SK-N-SH treated with all-trans-retinoic acid at 6 μM for 48 hours (cell line): ENCODE measurements around the gene ZNF148.

Experiments
- ATAC-seq: fragments of 200-7000 bp; cut with Tn5 transposase; 3 replicates; pipeline ENCODE4 v1.9.1; 2020; ENCODE audit warnings: mild to moderate bottlenecking, moderate library complexity
- CSDC2 ChIP-seq: fragments of 250-450 bp; sonication (Bioruptor Pico); IDR thresholded peaks from 2 replicates; pipeline ENCODE4 v1.5.0; 2020; ENCODE audit warnings: mild to moderate bottlenecking, moderate library complexity
- ESRRG ChIP-seq: fragments of 250-450 bp; sonication (Bioruptor Pico); IDR thresholded peaks from 2 replicates; pipeline ENCODE4 v1.6.1; 2021; ENCODE audit warnings: mild to moderate bottlenecking
- GLIS3 ChIP-seq: fragments of 250-450 bp; sonication (Bioruptor Pico); IDR thresholded peaks from 2 replicates; pipeline ENCODE4 v1.5.0; 2020; ENCODE audit warnings: mild to moderate bottlenecking, moderate library complexity
- ISL1 ChIP-seq: fragments of 250-450 bp; sonication (Bioruptor Pico); IDR thresholded peaks from 2 replicates; pipeline ENCODE4 v2.1.2; 2022; ENCODE audit warnings: mild to moderate bottlenecking, moderate library complexity
- OSR1 ChIP-seq: fragments of 250-450 bp; sonication (Bioruptor Pico); IDR thresholded peaks from 2 replicates; pipeline ENCODE4 v1.8.0; 2022; ENCODE audit warnings: moderate library complexity, mild to moderate bottlenecking, inconsistent platforms
- PPARA ChIP-seq: fragments of 250-450 bp; sonication (Bioruptor Pico); IDR thresholded peaks from 2 replicates; pipeline ENCODE4 v1.5.0; 2020; ENCODE audit warnings: mild to moderate bottlenecking, borderline replicate concordance
- RARB ChIP-seq: fragments of 250-450 bp; sonication (Bioruptor Pico); IDR thresholded peaks from 2 replicates; pipeline ENCODE4 v1.8.0; 2021; ENCODE audit warnings: mild to moderate bottlenecking, moderate library complexity
- SNAI2 ChIP-seq: fragments of 250-450 bp; sonication (Bioruptor Pico); IDR thresholded peaks from 2 replicates; pipeline ENCODE4 v1.5.0; 2020; ENCODE audit warnings: mild to moderate bottlenecking, moderate library complexity
- TCF4 ChIP-seq: fragments of 250-450 bp; sonication (Bioruptor Pico); IDR thresholded peaks from 2 replicates; pipeline ENCODE4 v1.8.0; 2021; ENCODE audit warnings: mild to moderate bottlenecking, moderate library complexity, borderline replicate concordance
- TOX ChIP-seq: fragments of 250-450 bp; sonication (Bioruptor Pico); IDR thresholded peaks from 2 replicates; pipeline ENCODE4 v1.8.0; 2021; ENCODE audit warnings: mild to moderate bottlenecking, moderate library complexity, borderline replicate concordance
- ZC3H10 ChIP-seq: fragments of 250-450 bp; sonication (Bioruptor Pico); IDR thresholded peaks from 2 replicates; pipeline ENCODE4 v1.5.1; 2021; ENCODE audit warnings: mild to moderate bottlenecking, moderate library complexity
- ZFP3 ChIP-seq: fragments of 250-450 bp; sonication (Bioruptor Pico); IDR thresholded peaks from 2 replicates; pipeline ENCODE4 v1.5.0; 2020; ENCODE audit warnings: mild to moderate bottlenecking, moderate library complexity
- ZFP30 ChIP-seq: fragments of 450-650 bp; formaldehyde crosslinking; IDR thresholded peaks from 2 replicates; pipeline ENCODE4 v1.5.0; 2022; ENCODE audit warnings: mild to moderate bottlenecking, moderate library complexity
- ZNF70 ChIP-seq: fragments of 450-650 bp; formaldehyde crosslinking; IDR thresholded peaks from 2 replicates; pipeline ENCODE4 v1.5.0; 2020; ENCODE audit warnings: mild to moderate bottlenecking, moderate library complexity
- ZNF8 ChIP-seq: fragments of 450-650 bp; formaldehyde crosslinking; IDR thresholded peaks from 2 replicates; pipeline ENCODE4 v1.5.0; 2020; ENCODE audit warnings: mild to moderate bottlenecking, moderate library complexity
- TF ChIP-seq, protein P1 (sequence below): fragments of 250-450 bp; sonication (Bioruptor Pico); IDR thresholded peaks from 2 replicates; pipeline ENCODE4 v1.8.0; 2021; ENCODE audit warnings: low read depth, mild to moderate bottlenecking, moderate library complexity, borderline replicate concordance
- TF ChIP-seq, protein P2 (sequence below): fragments of 250-450 bp; sonication (Bioruptor Pico); IDR thresholded peaks from 2 replicates; pipeline ENCODE4 v1.5.0; 2020; ENCODE audit warnings: mild to moderate bottlenecking, moderate library complexity
- TF ChIP-seq, protein P3 (sequence below): fragments of 250-450 bp; sonication (Bioruptor Pico); IDR thresholded peaks from 2 replicates; pipeline ENCODE4 v1.8.0; 2020; ENCODE audit warnings: mild to moderate bottlenecking, moderate library complexity, borderline replicate concordance
- TF ChIP-seq, protein P4 (sequence below): fragments of 250-450 bp; sonication (Bioruptor Pico); IDR thresholded peaks from 2 replicates; pipeline ENCODE4 v1.5.1; 2020; ENCODE audit warnings: low read depth, mild to moderate bottlenecking, moderate library complexity

Gene ZNF148

DNA sequence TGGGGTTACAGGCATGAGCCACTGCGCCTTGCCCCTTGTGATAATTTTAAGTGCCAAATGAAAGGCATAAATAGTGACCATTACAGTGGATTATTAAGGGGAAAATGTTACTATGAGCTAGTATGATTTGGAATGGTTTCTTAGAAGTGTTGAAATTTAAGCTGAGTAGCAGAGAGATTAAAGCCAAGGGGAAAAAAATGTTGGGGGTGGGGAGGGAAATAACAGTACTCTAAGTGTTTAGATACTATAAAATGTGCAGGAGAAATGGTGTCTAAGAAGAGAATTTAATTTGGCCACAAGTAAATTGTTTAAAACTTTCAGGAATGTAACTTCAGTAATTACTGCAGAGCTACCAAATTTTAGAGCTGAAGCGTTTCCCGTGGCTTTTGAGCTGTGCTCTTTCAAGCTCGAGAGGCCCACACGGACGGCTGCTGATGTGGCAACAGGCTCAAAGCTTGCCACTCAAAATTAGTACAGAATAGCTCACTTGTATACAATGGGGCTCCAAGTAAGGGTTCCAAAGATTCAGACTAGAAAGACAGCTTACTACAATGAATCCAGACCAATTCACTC is 138.7 kb downstream of the ZNF148 start:
- no peak for ATAC-seq
- TF ChIP-seq ISL1 (CRISPR knock-in tag) = no peak
- no peak for TF ChIP-seq OSR1
- no peak for TF ChIP-seq RARB (CRISPR knock-in tag)
- no peak for TF ChIP-seq TCF4
- TF ChIP-seq ESRRG (CRISPR knock-in tag) = no peak
- TF ChIP-seq ZNF8 (CRISPR knock-in tag) = no peak
- no peak for TF ChIP-seq ZC3H10
- TF ChIP-seq, protein P1, sequence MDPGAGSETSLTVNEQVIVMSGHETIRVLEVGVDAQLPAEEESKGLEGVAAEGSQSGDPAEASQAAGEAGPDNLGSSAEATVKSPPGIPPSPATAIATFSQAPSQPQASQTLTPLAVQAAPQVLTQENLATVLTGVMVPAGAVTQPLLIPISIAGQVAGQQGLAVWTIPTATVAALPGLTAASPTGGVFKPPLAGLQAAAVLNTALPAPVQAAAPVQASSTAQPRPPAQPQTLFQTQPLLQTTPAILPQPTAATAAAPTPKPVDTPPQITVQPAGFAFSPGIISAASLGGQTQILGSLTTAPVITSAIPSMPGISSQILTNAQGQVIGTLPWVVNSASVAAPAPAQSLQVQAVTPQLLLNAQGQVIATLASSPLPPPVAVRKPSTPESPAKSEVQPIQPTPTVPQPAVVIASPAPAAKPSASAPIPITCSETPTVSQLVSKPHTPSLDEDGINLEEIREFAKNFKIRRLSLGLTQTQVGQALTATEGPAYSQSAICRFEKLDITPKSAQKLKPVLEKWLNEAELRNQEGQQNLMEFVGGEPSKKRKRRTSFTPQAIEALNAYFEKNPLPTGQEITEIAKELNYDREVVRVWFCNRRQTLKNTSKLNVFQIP (CRISPR knock-in tag) = no peak
- TF ChIP-seq, protein P2, sequence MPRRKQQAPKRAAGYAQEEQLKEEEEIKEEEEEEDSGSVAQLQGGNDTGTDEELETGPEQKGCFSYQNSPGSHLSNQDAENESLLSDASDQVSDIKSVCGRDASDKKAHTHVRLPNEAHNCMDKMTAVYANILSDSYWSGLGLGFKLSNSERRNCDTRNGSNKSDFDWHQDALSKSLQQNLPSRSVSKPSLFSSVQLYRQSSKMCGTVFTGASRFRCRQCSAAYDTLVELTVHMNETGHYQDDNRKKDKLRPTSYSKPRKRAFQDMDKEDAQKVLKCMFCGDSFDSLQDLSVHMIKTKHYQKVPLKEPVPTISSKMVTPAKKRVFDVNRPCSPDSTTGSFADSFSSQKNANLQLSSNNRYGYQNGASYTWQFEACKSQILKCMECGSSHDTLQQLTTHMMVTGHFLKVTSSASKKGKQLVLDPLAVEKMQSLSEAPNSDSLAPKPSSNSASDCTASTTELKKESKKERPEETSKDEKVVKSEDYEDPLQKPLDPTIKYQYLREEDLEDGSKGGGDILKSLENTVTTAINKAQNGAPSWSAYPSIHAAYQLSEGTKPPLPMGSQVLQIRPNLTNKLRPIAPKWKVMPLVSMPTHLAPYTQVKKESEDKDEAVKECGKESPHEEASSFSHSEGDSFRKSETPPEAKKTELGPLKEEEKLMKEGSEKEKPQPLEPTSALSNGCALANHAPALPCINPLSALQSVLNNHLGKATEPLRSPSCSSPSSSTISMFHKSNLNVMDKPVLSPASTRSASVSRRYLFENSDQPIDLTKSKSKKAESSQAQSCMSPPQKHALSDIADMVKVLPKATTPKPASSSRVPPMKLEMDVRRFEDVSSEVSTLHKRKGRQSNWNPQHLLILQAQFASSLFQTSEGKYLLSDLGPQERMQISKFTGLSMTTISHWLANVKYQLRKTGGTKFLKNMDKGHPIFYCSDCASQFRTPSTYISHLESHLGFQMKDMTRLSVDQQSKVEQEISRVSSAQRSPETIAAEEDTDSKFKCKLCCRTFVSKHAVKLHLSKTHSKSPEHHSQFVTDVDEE = no peak

DNA sequence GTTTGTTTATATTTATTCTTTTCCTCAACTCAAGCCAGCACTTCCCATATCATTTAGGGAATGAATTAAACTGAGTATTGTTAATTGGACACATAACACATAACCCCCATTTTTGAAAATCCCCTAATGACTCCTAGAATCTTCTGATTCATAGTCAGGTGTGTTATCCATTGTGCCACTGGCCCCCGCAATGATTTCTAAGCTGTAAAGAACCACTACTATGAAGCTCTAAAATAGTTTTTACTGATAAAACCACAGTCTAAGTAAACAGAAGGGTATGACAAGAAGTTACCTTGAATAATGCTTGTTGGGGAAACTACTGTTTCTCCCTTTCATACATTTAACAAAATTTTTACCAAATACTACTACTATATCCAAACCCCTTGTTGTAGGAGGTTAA is 140.3 kb downstream of the ZNF148 start:
- ATAC-seq = no peak

DNA sequence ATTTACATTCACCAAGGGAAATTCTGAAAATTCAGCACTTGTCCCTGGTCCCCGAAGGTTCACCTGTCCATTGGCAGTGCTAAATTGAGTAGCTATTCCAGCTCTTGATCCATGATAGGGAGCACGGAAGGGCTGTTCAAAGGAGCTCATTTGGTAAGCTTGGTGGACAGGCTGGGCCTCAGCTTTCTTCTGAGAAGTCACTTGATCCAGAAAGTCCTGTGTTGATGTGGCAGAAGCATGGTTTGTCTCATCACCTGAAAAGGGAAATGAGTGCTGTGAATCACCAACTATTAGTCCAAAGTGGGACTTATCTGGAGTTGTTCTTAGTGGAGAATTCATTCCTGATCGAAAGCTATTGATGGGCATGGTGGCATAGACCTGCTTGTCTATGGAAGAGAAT is 142.7 kb downstream of the ZNF148 start:
- TF ChIP-seq ISL1 (CRISPR knock-in tag) (no peak), ZC3H10 (no peak), TCF4 (no peak), SNAI2 (CRISPR knock-in tag) (no peak), PPARA (no peak)
- no peak; the same call in 1 of the 3 replicates for ATAC-seq

More for the DNA sequence above, 140.3 kb downstream of the ZNF148 start:
- TF ChIP-seq CSDC2 (CRISPR knock-in tag) (no peak), RARB (CRISPR knock-in tag) (no peak), ISL1 (CRISPR knock-in tag) (no peak), ZFP3 (CRISPR knock-in tag) (no peak), ZNF70 (CRISPR knock-in tag) (no peak), ZC3H10 (no peak)
- TF ChIP-seq, protein P3, sequence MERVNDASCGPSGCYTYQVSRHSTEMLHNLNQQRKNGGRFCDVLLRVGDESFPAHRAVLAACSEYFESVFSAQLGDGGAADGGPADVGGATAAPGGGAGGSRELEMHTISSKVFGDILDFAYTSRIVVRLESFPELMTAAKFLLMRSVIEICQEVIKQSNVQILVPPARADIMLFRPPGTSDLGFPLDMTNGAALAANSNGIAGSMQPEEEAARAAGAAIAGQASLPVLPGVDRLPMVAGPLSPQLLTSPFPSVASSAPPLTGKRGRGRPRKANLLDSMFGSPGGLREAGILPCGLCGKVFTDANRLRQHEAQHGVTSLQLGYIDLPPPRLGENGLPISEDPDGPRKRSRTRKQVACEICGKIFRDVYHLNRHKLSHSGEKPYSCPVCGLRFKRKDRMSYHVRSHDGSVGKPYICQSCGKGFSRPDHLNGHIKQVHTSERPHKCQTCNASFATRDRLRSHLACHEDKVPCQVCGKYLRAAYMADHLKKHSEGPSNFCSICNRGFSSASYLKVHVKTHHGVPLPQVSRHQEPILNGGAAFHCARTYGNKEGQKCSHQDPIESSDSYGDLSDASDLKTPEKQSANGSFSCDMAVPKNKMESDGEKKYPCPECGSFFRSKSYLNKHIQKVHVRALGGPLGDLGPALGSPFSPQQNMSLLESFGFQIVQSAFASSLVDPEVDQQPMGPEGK (CRISPR knock-in tag) = no peak
- TF ChIP-seq, protein P4, sequence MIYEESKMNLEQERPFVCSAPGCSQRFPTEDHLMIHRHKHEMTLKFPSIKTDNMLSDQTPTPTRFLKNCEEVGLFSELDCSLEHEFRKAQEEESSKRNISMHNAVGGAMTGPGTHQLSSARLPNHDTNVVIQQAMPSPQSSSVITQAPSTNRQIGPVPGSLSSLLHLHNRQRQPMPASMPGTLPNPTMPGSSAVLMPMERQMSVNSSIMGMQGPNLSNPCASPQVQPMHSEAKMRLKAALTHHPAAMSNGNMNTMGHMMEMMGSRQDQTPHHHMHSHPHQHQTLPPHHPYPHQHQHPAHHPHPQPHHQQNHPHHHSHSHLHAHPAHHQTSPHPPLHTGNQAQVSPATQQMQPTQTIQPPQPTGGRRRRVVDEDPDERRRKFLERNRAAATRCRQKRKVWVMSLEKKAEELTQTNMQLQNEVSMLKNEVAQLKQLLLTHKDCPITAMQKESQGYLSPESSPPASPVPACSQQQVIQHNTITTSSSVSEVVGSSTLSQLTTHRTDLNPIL (CRISPR knock-in tag) = no peak

DNA sequence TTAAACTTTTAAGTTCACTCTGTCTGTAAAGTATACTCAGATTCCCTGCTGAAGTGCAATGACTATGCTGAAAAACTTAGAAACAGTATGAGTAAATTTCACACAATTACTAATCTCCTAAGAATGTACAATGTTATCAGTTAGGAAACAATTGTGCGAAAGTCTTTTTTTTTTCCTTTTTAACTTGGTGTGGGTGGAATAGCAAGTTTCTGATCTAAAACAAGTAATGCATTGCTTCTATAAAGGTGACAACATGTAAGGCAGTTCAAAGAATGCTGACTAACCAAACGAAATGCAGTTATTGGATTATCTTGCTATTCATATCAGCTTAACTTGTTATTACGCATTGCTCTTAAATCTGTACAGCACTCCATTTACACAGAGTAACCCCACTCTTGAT is 143.2 kb downstream of the ZNF148 start:
- TF ChIP-seq RARB (CRISPR knock-in tag) (no peak), ISL1 (CRISPR knock-in tag) (0 out of 2 replicates have a peak, but pooled peaks have one; percentile 12)
- peak; percentile 80 for ATAC-seq

DNA sequence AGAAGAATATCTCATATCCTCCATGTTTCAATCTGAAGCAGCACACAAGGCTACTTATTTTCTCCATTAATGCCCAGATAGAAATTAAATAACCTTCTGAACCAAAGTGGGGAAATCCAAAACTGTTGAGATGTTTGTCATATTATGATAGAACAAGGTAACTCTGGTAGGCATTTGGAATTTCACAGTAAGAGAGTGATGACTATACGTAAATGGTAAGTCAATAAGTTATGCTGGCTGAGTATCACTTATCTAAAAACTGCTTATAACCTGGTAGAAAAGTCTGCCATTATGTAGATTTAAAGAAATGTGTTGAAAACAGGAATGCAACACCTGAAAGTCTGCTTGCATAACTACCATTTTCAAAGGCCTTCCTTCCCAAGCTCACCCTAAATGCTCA is 145.4 kb downstream of the ZNF148 start:
- no peak for TF ChIP-seq ZFP30 (CRISPR knock-in tag)
- no peak for TF ChIP-seq TCF4
- no peak for TF ChIP-seq GLIS3
- no peak for TF ChIP-seq ZC3H10
- TF ChIP-seq, protein P2 = no peak
- TF ChIP-seq ISL1 (CRISPR knock-in tag) = no peak
- TF ChIP-seq, protein P4 (CRISPR knock-in tag) = no peak
- no peak for TF ChIP-seq ZNF70 (CRISPR knock-in tag)
- TF ChIP-seq ZFP3 (CRISPR knock-in tag) = no peak
- TF ChIP-seq TOX (CRISPR knock-in tag) = no peak
- TF ChIP-seq OSR1 = no peak
- no peak for TF ChIP-seq SNAI2 (CRISPR knock-in tag)
- TF ChIP-seq, protein P3 (CRISPR knock-in tag) = no peak
- ATAC-seq = no peak
